ENCODE data around the gene CDCA7. TPM values are rescaled to one million over a fixed set of nuclear protein-coding genes. Genes with fewer than 3 reads are reported as not detected.

The CDCA7 gene
- polyA plus RNA-seq, 1 of the 3 experiments (the other 2 are of a cell fraction) = 19.1 TPM

- POLR2A ChIA-PET = no interaction called here
- no peak for TF ChIP-seq SMC3 (IDR thresholded peaks at IDR 0.05; ENCODE audit: low read depth, low read length)
- TF ChIP-seq ELF1 (IDR thresholded peaks at IDR 0.05) = no peak
- TF ChIP-seq FOXJ3 (CRISPR knock-in tag; IDR thresholded peaks at IDR 0.05) = no peak
- no peak for TF ChIP-seq GABPA (IDR thresholded peaks at IDR 0.05; ENCODE audit: low read depth)
- TF ChIP-seq TEAD4 (IDR thresholded peaks at IDR 0.05; ENCODE audit: borderline replicate concordance, insufficient read depth) = no peak
- no peaks in the 10 kb centered on the region for H3K4me1 ChIP-seq (ENCODE audit: control insufficient read depth in 1 of 2, insufficient read depth in 2 of 2, low read depth in 1 of 2, low read length in 1 of 2)
- H3K4me3 ChIP-seq (ENCODE audit: low read depth in 2 of 2, low read length in 1 of 2) = no peak overlapping the region
- no peak overlapping the region for H2AFZ ChIP-seq (ENCODE audit: low read depth)
- H4K20me1 ChIP-seq (ENCODE audit: insufficient read depth) = no peaks in the 10 kb centered on the region
- H3F3A ChIP-seq (replicated peaks; ENCODE audit: insufficient read depth) = no peaks in the 10 kb centered on the region
- no peaks in the 10 kb centered on the region for H3K36me3 ChIP-seq (replicated peaks in 1 of 2; ENCODE audit: control insufficient read depth in 1 of 2, insufficient read depth in 2 of 2, low read length in 1 of 2)
- CTCF ChIA-PET = no interaction called here
- no peaks in the 10 kb centered on the region for H3K79me2 ChIP-seq (ENCODE audit: insufficient read depth)
- H3K27ac ChIP-seq (ENCODE audit: low read depth in 2 of 2, low read length in 1 of 2) = no peak overlapping the region
- no peaks in the 10 kb centered on the region for H3K9me2 ChIP-seq
- H3K9ac ChIP-seq = no peak overlapping the region
- no peaks in the 10 kb centered on the region for H3K27me3 ChIP-seq (ENCODE audit: insufficient read depth)
- H3K4me2 ChIP-seq = no peak overlapping the region
- H3K9me3 ChIP-seq = no peaks in the 10 kb centered on the region
- WGBS (ENCODE audit: low lambda C conversion rate) = 76% methylated on average over 9 of the region's 9 CpGs
- DNase-seq = no peak
Measured at GRCh38 chr2:173311844-173312606, 42.6 kb upstream of the CDCA7 start.

GRCh38 chr2:173323371-173323770 lies 31.3 kb upstream of the CDCA7 start:
- H2AFZ ChIP-seq (ENCODE audit: low read depth) = no peak overlapping the region
- no peak for DNase-seq

More at GRCh38 chr2:173323371-173323770, 31.3 kb upstream of the CDCA7 start:
- H4K20me1 ChIP-seq (ENCODE audit: insufficient read depth) = no peaks in the 10 kb centered on the region
- H3K4me1 ChIP-seq (ENCODE audit: control insufficient read depth in 1 of 2, insufficient read depth in 2 of 2, low read depth in 1 of 2, low read length in 1 of 2) = no peaks in the 10 kb centered on the region
- WGBS (ENCODE audit: low lambda C conversion rate) = 67% methylated on average over 6 of the region's 6 CpGs
- H3K36me3 ChIP-seq (replicated peaks in 1 of 2; ENCODE audit: control insufficient read depth in 1 of 2, insufficient read depth in 2 of 2, low read length in 1 of 2) = no peaks in the 10 kb centered on the region
- H3K79me2 ChIP-seq (ENCODE audit: insufficient read depth) = no peaks in the 10 kb centered on the region
- H3K4me2 ChIP-seq = no peak overlapping the region
- no peaks in the 10 kb centered on the region for H3K27me3 ChIP-seq (ENCODE audit: insufficient read depth)
- TF ChIP-seq GABPA (IDR thresholded peaks at IDR 0.05; ENCODE audit: low read depth) = no peak
- TF ChIP-seq USF2 (IDR thresholded peaks at IDR 0.05; ENCODE audit: borderline replicate concordance, low read depth, low read length) = no peak
- no peak for TF ChIP-seq MEF2A (IDR thresholded peaks at IDR 0.05; ENCODE audit: borderline replicate concordance, low read depth)
- TF ChIP-seq TCF12 (IDR thresholded peaks at IDR 0.05) = no peak
- no peak for TF ChIP-seq PBX3 (IDR thresholded peaks at IDR 0.05)
- TF ChIP-seq TEAD4 (IDR thresholded peaks at IDR 0.05; ENCODE audit: borderline replicate concordance, insufficient read depth) = no peak
- TF ChIP-seq NFIC (IDR thresholded peaks at IDR 0.05; ENCODE audit: borderline replicate concordance) = no peak
- TF ChIP-seq TAF1 (IDR thresholded peaks at IDR 0.05; ENCODE audit: borderline replicate concordance, low read depth, low read length) = no peak
- TF ChIP-seq SMC3 (IDR thresholded peaks at IDR 0.05; ENCODE audit: low read depth, low read length) = no peak
- ChIA-PET CTCF (interaction anchor here (1.0 kb wide), 1 partner anchor 14 kb away, joined by 3 read pairs; no protein-coding TSS in a partner anchor), POLR2A (no interaction called here)
- H3F3A ChIP-seq (replicated peaks; ENCODE audit: insufficient read depth) = no peaks in the 10 kb centered on the region
- no peaks in the 10 kb centered on the region for H3K9me3 ChIP-seq
- no peak overlapping the region for H3K27ac ChIP-seq (ENCODE audit: low read depth in 2 of 2, low read length in 1 of 2)
- H3K9me2 ChIP-seq = no peaks in the 10 kb centered on the region
- H3K4me3 ChIP-seq (ENCODE audit: low read depth in 2 of 2, low read length in 1 of 2) = no peak overlapping the region
- H3K9ac ChIP-seq = no peak overlapping the region
